Colon (tissue), 2 donors: Measurements from ENCODE around the gene STXBP6.

Source experiments
- FAIRE-seq: peaks from 2 replicates; lab custom pipeline; 2012; peaks lifted over from hg19 to GRCh38; lab: Jason Lieb, UNC
- donor health status: control.
- donor health status: control.

Gene STXBP6

GRCh38 chr14:24913746-24914145 lies 136.2 kb downstream of the STXBP6 start:
- FAIRE-seq: no peak

GRCh38 chr14:24913021-24913420 lies 136.9 kb downstream of the STXBP6 start:
- FAIRE-seq: no peak

- no peak for FAIRE-seq
Measured at GRCh38 chr14:24911324-24912109, 138.4 kb downstream of the STXBP6 start.

GRCh38 chr14:24910408-24910986 lies 139.4 kb downstream of the STXBP6 start:
- no peak for FAIRE-seq

- FAIRE-seq: no peak
Measured at GRCh38 chr14:24909523-24910302, 140.2 kb downstream of the STXBP6 start.

GRCh38 chr14:24908592-24909236 lies 141.2 kb downstream of the STXBP6 start:
- no peak for FAIRE-seq

GRCh38 chr14:24904533-24904932 lies 145.4 kb downstream of the STXBP6 start:
- no peak for FAIRE-seq

GRCh38 chr14:24903337-24903736 lies 146.6 kb downstream of the STXBP6 start:
- FAIRE-seq: no peak

GRCh38 chr14:24900269-24901100 lies 149.5 kb downstream of the STXBP6 start:
- FAIRE-seq: no peak

- no peak for FAIRE-seq
Measured at GRCh38 chr14:24897793-24898192, 152.2 kb downstream of the STXBP6 start.

- FAIRE-seq: no peak
Measured at GRCh38 chr14:24895622-24896021, 154.3 kb downstream of the STXBP6 start.

- FAIRE-seq: no peak
Measured at GRCh38 chr14:24895243-24895583, 154.7 kb downstream of the STXBP6 start.

- no peak for FAIRE-seq
Measured at GRCh38 chr14:24894583-24895242, 155.2 kb downstream of the STXBP6 start.

- FAIRE-seq: no peak
Measured at GRCh38 chr14:24892497-24893051, 157.4 kb downstream of the STXBP6 start.

GRCh38 chr14:24891987-24892496 lies 157.9 kb downstream of the STXBP6 start:
- FAIRE-seq: no peak

- FAIRE-seq: no peak
Measured at GRCh38 chr14:24890716-24891115, 159.2 kb downstream of the STXBP6 start.

GRCh38 chr14:24889843-24890242 lies 160.1 kb downstream of the STXBP6 start:
- no peak for FAIRE-seq

- no peak for FAIRE-seq
Measured at GRCh38 chr14:24888532-24888931, 161.4 kb downstream of the STXBP6 start.

- FAIRE-seq: no peak
Measured at GRCh38 chr14:24887623-24888304, 162.2 kb downstream of the STXBP6 start.

GRCh38 chr14:24885410-24885913 lies 164.5 kb downstream of the STXBP6 start:
- no peak for FAIRE-seq
